Osteocyte (in vitro differentiated cells): Measurements from ENCODE around the gene SPRED3. TPM values are rescaled to one million over a fixed set of nuclear protein-coding genes. Genes with fewer than 3 reads are reported as not detected.
"Not testable (repeated sequence)": the region's sequence is repeated elsewhere in the genome, so short reads cannot be mapped to it uniquely, and the experiment has no call there.

ENCODE experiments used
- DNase-seq: peaks from one replicate; pipeline ENCODE4 v3.0.0; 2021; ENCODE audit warnings: mixed read lengths; ENCODE audit not compliant: unreplicated experiment; ENCODE audit errors: extremely low spot score
- H3K27ac Mint-ChIP-seq: one replicate; pipeline ENCODE4 v1.8.0; 2021; ENCODE audit warnings: mild to moderate bottlenecking, mixed read lengths; ENCODE audit not compliant: unreplicated experiment
- H3K27me3 Mint-ChIP-seq: one replicate; pipeline ENCODE4 v1.8.0; 2021; ENCODE audit warnings: mixed read lengths; ENCODE audit not compliant: unreplicated experiment
- H3K36me3 Mint-ChIP-seq: one replicate; pipeline ENCODE4 v1.8.0; 2021; ENCODE audit warnings: mixed read lengths; ENCODE audit not compliant: unreplicated experiment
- H3K4me1 Mint-ChIP-seq: one replicate; pipeline ENCODE4 v1.8.0; 2021; ENCODE audit warnings: mixed read lengths; ENCODE audit not compliant: unreplicated experiment
- H3K4me3 Mint-ChIP-seq: one replicate; pipeline ENCODE4 v1.8.0; 2021; ENCODE audit warnings: mild to moderate bottlenecking, moderate library complexity, mixed read lengths; ENCODE audit not compliant: unreplicated experiment
- H3K9me3 Mint-ChIP-seq: one replicate; pipeline ENCODE4 v1.8.0; 2021; ENCODE audit warnings: mixed read lengths; ENCODE audit not compliant: unreplicated experiment
- CTCF ChIP-seq: fragments of 200-600 bp; sonication (generic); IDR thresholded peaks from 2 replicates; pipeline ENCODE4 v1.5.0; 2021; ENCODE audit warnings: antibody characterized with exemption, mild to moderate bottlenecking, moderate library complexity
- total RNA-seq: library from RNA; stranded (reverse); gene quantifications from 2 replicates; pipeline ENCODE4 v1.2.1, GENCODE V29; 2021

SPRED3 gene
- total RNA-seq, 1 donor from 2014 or later: 5.9 TPM

- Mint-ChIP-seq H3K27me3 (peaks cover 16% of the 10 kb centered on the region), H3K36me3 (no peaks in the 10 kb centered on the region), H3K27ac (no peak overlapping the region), H3K4me3 (no peak overlapping the region), H3K9me3 (no peaks in the 10 kb centered on the region), H3K4me1 (peaks cover 1% of the 10 kb centered on the region)
- DNase-seq: no peak
- no peak for TF ChIP-seq CTCF
Measured at GRCh38 chr19:38424272-38424671, 35.8 kb downstream of the SPRED3 start.

- H3K4me3 Mint-ChIP-seq: no peak overlapping the region
Measured at GRCh38 chr19:38425222-38425809, 36.8 kb downstream of the SPRED3 start.

GRCh38 chr19:38425810-38426466 lies 37.4 kb downstream of the SPRED3 start, which contains the start of gene RASGRP4:
RASGRP4 (minus strand) TSS chr19:38426219; CDS start chr19:38426091, 128 bp downstream.
- Mint-ChIP-seq H3K27ac (no peak within 1 kb of the TSS), H3K4me3 (no peak within 1 kb of the TSS), H3K27me3 (peaks cover 21% of the 10 kb centered on the region), H3K36me3 (no peaks in the 10 kb centered on the region), H3K4me1 (peaks cover 1% of the 10 kb centered on the region), H3K9me3 (no peaks in the 10 kb centered on the region)
- no peak for DNase-seq
- no peak for TF ChIP-seq CTCF

More at GRCh38 chr19:38425222-38425809, 36.8 kb downstream of the SPRED3 start:
- DNase-seq: no peak
- H3K4me1 Mint-ChIP-seq: peaks cover 1% of the 10 kb centered on the region
- H3K27me3 Mint-ChIP-seq: peaks cover 18% of the 10 kb centered on the region
- no peak for TF ChIP-seq CTCF
- no peaks in the 10 kb centered on the region for H3K36me3 Mint-ChIP-seq
- H3K9me3 Mint-ChIP-seq: no peaks in the 10 kb centered on the region
- no peak overlapping the region for H3K27ac Mint-ChIP-seq

GRCh38 chr19:38427035-38427677 lies 38.7 kb downstream of the SPRED3 start:
- not testable (repeated sequence) for H3K9me3 Mint-ChIP-seq, H3K4me1 Mint-ChIP-seq, H3K36me3 Mint-ChIP-seq, DNase-seq, H3K27ac Mint-ChIP-seq, H3K4me3 Mint-ChIP-seq
- H3K27me3 Mint-ChIP-seq: peaks cover 25% of the 10 kb centered on the region

GRCh38 chr19:38429055-38429810 lies 40.7 kb downstream of the SPRED3 start:
- TF ChIP-seq CTCF: no peak
- DNase-seq: no peak
- no peak overlapping the region for H3K27ac Mint-ChIP-seq
- H3K4me3 Mint-ChIP-seq: no peak overlapping the region
- H3K9me3 Mint-ChIP-seq: no peaks in the 10 kb centered on the region
- peaks cover 1% of the 10 kb centered on the region for H3K4me1 Mint-ChIP-seq
- H3K27me3 Mint-ChIP-seq: peaks cover 35% of the 10 kb centered on the region
- H3K36me3 Mint-ChIP-seq: no peaks in the 10 kb centered on the region
